Measurements from ENCODE around the gene GDPD5. TPM values are rescaled to one million over a fixed set of nuclear protein-coding genes. Genes with fewer than 3 reads are reported as not detected.
A peak's percentile ranks its signal among the peaks of the same experiment; 100 is the strongest.

The GDPD5 gene
- total and polyA plus RNA-seq, 9 of the 15 experiments (the other 6 are each of a cell fraction or from before 2014, with no cell fraction given): 0.32 to 27.3 (median 8.0) TPM

DNA sequence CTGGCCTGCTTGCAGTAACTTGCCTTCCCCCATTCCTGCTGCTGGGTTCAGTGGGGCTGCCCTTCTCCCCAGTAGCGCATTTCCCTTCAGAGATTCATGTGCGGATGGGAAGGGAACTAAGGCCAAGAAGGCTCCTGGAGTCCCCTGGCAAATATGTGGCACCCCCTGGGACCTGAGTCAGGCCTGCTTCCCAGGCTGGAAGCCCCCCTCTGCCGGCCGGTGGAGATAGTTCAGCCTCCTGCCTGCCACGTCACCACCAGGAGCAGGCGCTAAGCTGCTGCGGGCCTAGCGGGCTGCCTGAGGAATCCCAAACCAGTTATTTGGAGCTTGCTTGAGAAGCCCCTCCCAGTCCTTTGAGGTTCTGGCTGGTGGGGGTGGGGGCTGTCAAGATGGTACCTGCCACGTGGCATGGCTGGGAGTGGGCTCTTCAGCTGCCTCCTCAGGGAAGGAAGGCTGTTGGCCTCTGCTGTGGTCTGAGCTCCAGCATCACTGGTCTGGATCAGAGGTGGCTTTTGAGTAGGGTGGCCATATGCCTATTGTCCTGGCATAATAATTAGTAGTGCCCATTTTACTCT is 38.3 kb upstream of the GDPD5 start (continued):
- TF ChIP-seq, protein P1, sequence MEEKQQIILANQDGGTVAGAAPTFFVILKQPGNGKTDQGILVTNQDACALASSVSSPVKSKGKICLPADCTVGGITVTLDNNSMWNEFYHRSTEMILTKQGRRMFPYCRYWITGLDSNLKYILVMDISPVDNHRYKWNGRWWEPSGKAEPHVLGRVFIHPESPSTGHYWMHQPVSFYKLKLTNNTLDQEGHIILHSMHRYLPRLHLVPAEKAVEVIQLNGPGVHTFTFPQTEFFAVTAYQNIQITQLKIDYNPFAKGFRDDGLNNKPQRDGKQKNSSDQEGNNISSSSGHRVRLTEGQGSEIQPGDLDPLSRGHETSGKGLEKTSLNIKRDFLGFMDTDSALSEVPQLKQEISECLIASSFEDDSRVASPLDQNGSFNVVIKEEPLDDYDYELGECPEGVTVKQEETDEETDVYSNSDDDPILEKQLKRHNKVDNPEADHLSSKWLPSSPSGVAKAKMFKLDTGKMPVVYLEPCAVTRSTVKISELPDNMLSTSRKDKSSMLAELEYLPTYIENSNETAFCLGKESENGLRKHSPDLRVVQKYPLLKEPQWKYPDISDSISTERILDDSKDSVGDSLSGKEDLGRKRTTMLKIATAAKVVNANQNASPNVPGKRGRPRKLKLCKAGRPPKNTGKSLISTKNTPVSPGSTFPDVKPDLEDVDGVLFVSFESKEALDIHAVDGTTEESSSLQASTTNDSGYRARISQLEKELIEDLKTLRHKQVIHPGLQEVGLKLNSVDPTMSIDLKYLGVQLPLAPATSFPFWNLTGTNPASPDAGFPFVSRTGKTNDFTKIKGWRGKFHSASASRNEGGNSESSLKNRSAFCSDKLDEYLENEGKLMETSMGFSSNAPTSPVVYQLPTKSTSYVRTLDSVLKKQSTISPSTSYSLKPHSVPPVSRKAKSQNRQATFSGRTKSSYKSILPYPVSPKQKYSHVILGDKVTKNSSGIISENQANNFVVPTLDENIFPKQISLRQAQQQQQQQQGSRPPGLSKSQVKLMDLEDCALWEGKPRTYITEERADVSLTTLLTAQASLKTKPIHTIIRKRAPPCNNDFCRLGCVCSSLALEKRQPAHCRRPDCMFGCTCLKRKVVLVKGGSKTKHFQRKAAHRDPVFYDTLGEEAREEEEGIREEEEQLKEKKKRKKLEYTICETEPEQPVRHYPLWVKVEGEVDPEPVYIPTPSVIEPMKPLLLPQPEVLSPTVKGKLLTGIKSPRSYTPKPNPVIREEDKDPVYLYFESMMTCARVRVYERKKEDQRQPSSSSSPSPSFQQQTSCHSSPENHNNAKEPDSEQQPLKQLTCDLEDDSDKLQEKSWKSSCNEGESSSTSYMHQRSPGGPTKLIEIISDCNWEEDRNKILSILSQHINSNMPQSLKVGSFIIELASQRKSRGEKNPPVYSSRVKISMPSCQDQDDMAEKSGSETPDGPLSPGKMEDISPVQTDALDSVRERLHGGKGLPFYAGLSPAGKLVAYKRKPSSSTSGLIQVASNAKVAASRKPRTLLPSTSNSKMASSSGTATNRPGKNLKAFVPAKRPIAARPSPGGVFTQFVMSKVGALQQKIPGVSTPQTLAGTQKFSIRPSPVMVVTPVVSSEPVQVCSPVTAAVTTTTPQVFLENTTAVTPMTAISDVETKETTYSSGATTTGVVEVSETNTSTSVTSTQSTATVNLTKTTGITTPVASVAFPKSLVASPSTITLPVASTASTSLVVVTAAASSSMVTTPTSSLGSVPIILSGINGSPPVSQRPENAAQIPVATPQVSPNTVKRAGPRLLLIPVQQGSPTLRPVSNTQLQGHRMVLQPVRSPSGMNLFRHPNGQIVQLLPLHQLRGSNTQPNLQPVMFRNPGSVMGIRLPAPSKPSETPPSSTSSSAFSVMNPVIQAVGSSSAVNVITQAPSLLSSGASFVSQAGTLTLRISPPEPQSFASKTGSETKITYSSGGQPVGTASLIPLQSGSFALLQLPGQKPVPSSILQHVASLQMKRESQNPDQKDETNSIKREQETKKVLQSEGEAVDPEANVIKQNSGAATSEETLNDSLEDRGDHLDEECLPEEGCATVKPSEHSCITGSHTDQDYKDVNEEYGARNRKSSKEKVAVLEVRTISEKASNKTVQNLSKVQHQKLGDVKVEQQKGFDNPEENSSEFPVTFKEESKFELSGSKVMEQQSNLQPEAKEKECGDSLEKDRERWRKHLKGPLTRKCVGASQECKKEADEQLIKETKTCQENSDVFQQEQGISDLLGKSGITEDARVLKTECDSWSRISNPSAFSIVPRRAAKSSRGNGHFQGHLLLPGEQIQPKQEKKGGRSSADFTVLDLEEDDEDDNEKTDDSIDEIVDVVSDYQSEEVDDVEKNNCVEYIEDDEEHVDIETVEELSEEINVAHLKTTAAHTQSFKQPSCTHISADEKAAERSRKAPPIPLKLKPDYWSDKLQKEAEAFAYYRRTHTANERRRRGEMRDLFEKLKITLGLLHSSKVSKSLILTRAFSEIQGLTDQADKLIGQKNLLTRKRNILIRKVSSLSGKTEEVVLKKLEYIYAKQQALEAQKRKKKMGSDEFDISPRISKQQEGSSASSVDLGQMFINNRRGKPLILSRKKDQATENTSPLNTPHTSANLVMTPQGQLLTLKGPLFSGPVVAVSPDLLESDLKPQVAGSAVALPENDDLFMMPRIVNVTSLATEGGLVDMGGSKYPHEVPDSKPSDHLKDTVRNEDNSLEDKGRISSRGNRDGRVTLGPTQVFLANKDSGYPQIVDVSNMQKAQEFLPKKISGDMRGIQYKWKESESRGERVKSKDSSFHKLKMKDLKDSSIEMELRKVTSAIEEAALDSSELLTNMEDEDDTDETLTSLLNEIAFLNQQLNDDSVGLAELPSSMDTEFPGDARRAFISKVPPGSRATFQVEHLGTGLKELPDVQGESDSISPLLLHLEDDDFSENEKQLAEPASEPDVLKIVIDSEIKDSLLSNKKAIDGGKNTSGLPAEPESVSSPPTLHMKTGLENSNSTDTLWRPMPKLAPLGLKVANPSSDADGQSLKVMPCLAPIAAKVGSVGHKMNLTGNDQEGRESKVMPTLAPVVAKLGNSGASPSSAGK (IDR thresholded peaks at IDR 0.05): peak; percentile 48
- TF ChIP-seq, protein P2, sequence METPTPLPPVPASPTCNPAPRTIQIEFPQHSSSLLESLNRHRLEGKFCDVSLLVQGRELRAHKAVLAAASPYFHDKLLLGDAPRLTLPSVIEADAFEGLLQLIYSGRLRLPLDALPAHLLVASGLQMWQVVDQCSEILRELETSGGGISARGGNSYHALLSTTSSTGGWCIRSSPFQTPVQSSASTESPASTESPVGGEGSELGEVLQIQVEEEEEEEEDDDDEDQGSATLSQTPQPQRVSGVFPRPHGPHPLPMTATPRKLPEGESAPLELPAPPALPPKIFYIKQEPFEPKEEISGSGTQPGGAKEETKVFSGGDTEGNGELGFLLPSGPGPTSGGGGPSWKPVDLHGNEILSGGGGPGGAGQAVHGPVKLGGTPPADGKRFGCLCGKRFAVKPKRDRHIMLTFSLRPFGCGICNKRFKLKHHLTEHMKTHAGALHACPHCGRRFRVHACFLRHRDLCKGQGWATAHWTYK (CRISPR knock-in tag; IDR thresholded peaks at IDR 0.05): no peak
- TF ChIP-seq, protein P3, sequence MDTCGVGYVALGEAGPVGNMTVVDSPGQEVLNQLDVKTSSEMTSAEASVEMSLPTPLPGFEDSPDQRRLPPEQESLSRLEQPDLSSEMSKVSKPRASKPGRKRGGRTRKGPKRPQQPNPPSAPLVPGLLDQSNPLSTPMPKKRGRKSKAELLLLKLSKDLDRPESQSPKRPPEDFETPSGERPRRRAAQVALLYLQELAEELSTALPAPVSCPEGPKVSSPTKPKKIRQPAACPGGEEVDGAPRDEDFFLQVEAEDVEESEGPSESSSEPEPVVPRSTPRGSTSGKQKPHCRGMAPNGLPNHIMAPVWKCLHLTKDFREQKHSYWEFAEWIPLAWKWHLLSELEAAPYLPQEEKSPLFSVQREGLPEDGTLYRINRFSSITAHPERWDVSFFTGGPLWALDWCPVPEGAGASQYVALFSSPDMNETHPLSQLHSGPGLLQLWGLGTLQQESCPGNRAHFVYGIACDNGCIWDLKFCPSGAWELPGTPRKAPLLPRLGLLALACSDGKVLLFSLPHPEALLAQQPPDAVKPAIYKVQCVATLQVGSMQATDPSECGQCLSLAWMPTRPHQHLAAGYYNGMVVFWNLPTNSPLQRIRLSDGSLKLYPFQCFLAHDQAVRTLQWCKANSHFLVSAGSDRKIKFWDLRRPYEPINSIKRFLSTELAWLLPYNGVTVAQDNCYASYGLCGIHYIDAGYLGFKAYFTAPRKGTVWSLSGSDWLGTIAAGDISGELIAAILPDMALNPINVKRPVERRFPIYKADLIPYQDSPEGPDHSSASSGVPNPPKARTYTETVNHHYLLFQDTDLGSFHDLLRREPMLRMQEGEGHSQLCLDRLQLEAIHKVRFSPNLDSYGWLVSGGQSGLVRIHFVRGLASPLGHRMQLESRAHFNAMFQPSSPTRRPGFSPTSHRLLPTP (IDR thresholded peaks at IDR 0.05; ENCODE audit: borderline replicate concordance, extremely low read depth, insufficient read length): no peak
- TF ChIP-seq ZNF184 (CRISPR knock-in tag; IDR thresholded peaks at IDR 0.05) (no peak), IRF2 (CRISPR knock-in tag; IDR thresholded peaks at IDR 0.05) (no peak), JUN (IDR thresholded peaks at IDR 0.05; ENCODE audit: borderline replicate concordance, low read depth, low read length) (no peak; the same call in 1 of the 2 replicates), JUN (CRISPR knock-in tag; IDR thresholded peaks at IDR 0.05; ENCODE audit: borderline replicate concordance) (no peak; the same call in 1 of the 2 replicates), ZFX (CRISPR knock-in tag; IDR thresholded peaks at IDR 0.05) (peak; percentile 96), C11orf30 (IDR thresholded peaks at IDR 0.05; ENCODE audit: low read depth) (no peak)
